ENCODE results near the gene GAREM2. TPM values are rescaled to one million over a fixed set of nuclear protein-coding genes. Genes with fewer than 3 reads are reported as not detected.

Gene GAREM2
- total RNA-seq, 1 experiment from 2014 or later: 0.96 TPM

DNA sequence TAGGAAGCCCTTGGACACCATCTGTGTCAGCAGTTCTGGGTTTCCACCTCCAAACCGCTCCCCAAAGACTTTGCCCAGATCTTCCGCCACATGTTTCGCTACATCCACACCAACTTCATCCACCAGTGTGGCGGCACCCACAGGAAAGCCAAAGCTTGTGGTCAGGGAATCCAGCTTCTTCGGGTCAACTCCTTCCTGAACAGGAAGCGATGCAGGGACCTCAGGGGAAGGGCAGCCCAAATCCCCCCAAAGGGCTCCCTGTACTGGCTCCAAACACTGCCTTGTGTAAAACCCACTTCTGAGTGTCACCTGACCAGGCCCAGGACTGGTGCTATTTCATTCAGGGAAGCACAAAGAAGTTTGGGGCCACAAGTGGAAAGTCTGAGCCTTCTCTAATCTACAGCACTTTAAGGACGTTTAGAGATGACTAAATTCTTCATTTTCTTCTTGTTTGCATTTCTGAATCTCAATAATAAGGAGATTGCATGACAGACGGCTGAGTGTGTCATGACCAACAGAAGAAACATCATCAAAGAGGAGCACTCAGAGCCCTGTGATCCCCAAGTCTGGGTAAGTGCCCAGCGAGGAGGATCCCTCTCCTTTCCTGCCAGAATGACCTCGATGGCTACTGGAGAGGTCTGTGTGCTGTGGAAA lies 20.8 kb downstream of the GAREM2 start:
- no peak overlapping the region for H3K27ac ChIP-seq
- H4K20me1 ChIP-seq (ENCODE audit: insufficient read depth): no peaks in the 10 kb centered on the region
- no peaks in the 10 kb centered on the region for H3K9me3 ChIP-seq (ENCODE audit: insufficient read depth, low read depth)
- no peaks in the 10 kb centered on the region for H3K27me3 ChIP-seq (ENCODE audit: insufficient read depth, low read depth)
- no peak overlapping the region for H3K4me3 ChIP-seq
- DNase-seq: no peak
- no peak overlapping the region for H2AFZ ChIP-seq
- ChIA-PET POLR2A (ENCODE audit: unreplicated experiment) (interaction anchor here (0.6 kb wide), 1 partner anchor 256 kb away, joined by 12 read pairs; no protein-coding TSS in a partner anchor), CTCF (no interaction called here)
- BruUV-seq (replicated peaks): no TSS peak
- intact Hi-C loops (cut with micrococcal nuclease; ENCODE audit: unreplicated experiment): no loop called here
- no peaks in the 10 kb centered on the region for H3K79me2 ChIP-seq (ENCODE audit: low read depth)
- no peaks in the 10 kb centered on the region for H3K4me1 ChIP-seq (replicated peaks; ENCODE audit: insufficient read depth)
- no peak overlapping the region for H3K4me2 ChIP-seq
- H3F3A ChIP-seq (ENCODE audit: insufficient read depth, low read depth): no peaks in the 10 kb centered on the region
- peaks cover 42% of the 10 kb centered on the region for H3K36me3 ChIP-seq (ENCODE audit: low read depth)
- no peak for TF ChIP-seq EZH2 (IDR thresholded peaks at IDR 0.05; ENCODE audit: low read depth)
- no peak for TF ChIP-seq CTCF (conservative IDR thresholded peaks at IDR 0.05)
- no peaks in the 10 kb centered on the region for H3K9me2 ChIP-seq (ENCODE audit: insufficient read depth)

DNA sequence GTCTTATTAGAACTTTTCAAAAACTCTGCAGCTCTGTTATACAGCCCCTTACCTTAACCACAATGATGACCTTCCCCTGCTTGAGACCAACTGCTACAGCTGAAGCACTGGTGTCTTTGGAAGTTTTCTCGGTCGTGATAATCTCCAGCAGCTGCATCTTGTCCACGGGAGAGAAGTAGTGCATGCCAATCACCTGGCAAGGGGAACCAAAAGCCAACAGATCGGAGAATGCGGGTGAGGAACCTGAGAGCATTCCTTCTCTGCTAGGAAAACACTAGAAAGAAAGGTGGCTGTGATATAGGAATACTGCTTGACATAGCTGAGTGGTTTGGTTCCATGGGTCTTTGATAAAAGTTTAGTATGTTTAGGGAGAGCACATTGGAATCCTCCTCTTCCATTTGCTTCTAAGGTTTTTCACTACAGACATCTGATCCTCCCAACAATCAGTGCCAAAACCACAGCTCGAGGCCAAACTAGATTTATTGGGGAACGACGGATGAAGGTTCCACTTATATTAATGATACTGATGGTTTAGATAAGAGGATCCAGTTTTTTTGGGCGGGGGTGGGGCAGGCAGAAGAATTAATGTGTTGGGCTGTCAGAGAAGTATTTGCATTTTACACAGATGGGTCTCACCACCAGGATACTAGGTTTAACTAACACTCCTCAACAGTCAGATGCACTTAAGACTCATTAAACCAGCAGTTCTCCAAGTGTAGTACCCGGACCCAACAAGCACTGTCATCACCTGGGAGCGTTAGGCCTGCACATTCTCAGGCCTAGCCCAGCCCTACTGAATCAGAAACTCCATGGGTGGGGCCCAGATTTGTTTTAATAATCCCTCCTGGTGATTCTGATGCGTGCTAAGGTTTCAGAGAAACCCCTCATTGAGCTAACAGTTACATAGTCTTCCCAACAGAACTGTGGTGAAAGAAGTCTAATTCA lies 22.4 kb downstream of the GAREM2 start:
- CTCF ChIA-PET: no interaction called here
- BruUV-seq (replicated peaks): no TSS peak

More for the DNA sequence above, 22.4 kb downstream of the GAREM2 start:
- TF ChIP-seq EZH2 (IDR thresholded peaks at IDR 0.05; ENCODE audit: low read depth) (no peak), CTCF (conservative IDR thresholded peaks at IDR 0.05) (no peak)
- POLR2A ChIA-PET (ENCODE audit: unreplicated experiment): interaction anchor here (0.5 to 0.6 kb wide), 2 partner anchors 50 to 60 kb away, joined by 3 read pairs; no protein-coding TSS in a partner anchor
- Histone ChIP-seq H3K9me3 (ENCODE audit: insufficient read depth, low read depth) (no peaks in the 10 kb centered on the region), H3K9me2 (ENCODE audit: insufficient read depth) (no peaks in the 10 kb centered on the region), H2AFZ (no peak overlapping the region), H3K36me3 (ENCODE audit: low read depth) (peaks cover 45% of the 10 kb centered on the region), H4K20me1 (ENCODE audit: insufficient read depth) (no peaks in the 10 kb centered on the region), H3K4me3 (no peak overlapping the region), H3K4me1 (replicated peaks; ENCODE audit: insufficient read depth) (no peaks in the 10 kb centered on the region), H3K4me2 (no peak overlapping the region), H3K27ac (no peak overlapping the region), H3K27me3 (ENCODE audit: insufficient read depth, low read depth) (no peaks in the 10 kb centered on the region), H3F3A (ENCODE audit: insufficient read depth, low read depth) (no peaks in the 10 kb centered on the region), H3K79me2 (ENCODE audit: low read depth) (no peaks in the 10 kb centered on the region)
- intact Hi-C loops (cut with micrococcal nuclease; ENCODE audit: unreplicated experiment): loop anchor here (5.0 kb wide), 1 partner anchor 243 kb away; no protein-coding TSS in a partner anchor
- no peak for DNase-seq

Measured in PC-9 (cell line).